HG02840 (cell line): ENCODE measurements around the gene DNAJC17.

Source experiments
- ATAC-seq: cut with Tn5 transposase; IDR thresholded peaks from one replicate; pipeline ENCODE4 v1.9.1; 2021; ENCODE audit warnings: mild to moderate bottlenecking, moderate library complexity, moderate number of reproducible peaks; ENCODE audit not compliant: unreplicated experiment, low FRiP score

DNAJC17 gene

GRCh38 chr15:40807028-40807887 is at the start of gene DNAJC17, which contains the start of gene ZFYVE19:
TSS of gene DNAJC17 (minus strand) at chr15:40807473. CDS start at chr15:40807446, 27 bp downstream.
TSS of gene ZFYVE19 (plus strand) at chr15:40807089. CDS start at chr15:40807590, 501 bp downstream.
- peak; percentile 91 for ATAC-seq

- ATAC-seq: no peak
Observed at GRCh38 chr15:40856746-40857145, 49.5 kb upstream of the DNAJC17 start.

GRCh38 chr15:40855706-40856234 is 48.5 kb upstream of the DNAJC17 start:
- ATAC-seq: no peak

GRCh38 chr15:40854161-40854560 is 46.9 kb upstream of the DNAJC17 start:
- ATAC-seq: no peak

- ATAC-seq: no peak
Observed at GRCh38 chr15:40853241-40853890, 46.1 kb upstream of the DNAJC17 start.

GRCh38 chr15:40852529-40852928 is 45.3 kb upstream of the DNAJC17 start:
- no peak for ATAC-seq

GRCh38 chr15:40850576-40851112 is 43.4 kb upstream of the DNAJC17 start:
- no peak for ATAC-seq

GRCh38 chr15:40847223-40847961 is 40.1 kb upstream of the DNAJC17 start:
- ATAC-seq: no peak

GRCh38 chr15:40846841-40847222 is 39.6 kb upstream of the DNAJC17 start:
- no peak for ATAC-seq

- no peak for ATAC-seq
Observed at GRCh38 chr15:40845511-40846284, 38.4 kb upstream of the DNAJC17 start.

GRCh38 chr15:40845036-40845435 is 37.8 kb upstream of the DNAJC17 start:
- ATAC-seq: no peak

GRCh38 chr15:40844696-40845030 is 37.4 kb upstream of the DNAJC17 start:
- no peak for ATAC-seq

GRCh38 chr15:40843885-40844695 is 36.8 kb upstream of the DNAJC17 start, which contains the start of gene SPINT1:
TSS of gene SPINT1 (plus strand) at chr15:40844048. CDS start at chr15:40844555, 507 bp downstream.
- ATAC-seq: no peak

- ATAC-seq: no peak
Observed at GRCh38 chr15:40843261-40843884, 36.1 kb upstream of the DNAJC17 start.

GRCh38 chr15:40841741-40842140 is 34.5 kb upstream of the DNAJC17 start:
- no peak for ATAC-seq

GRCh38 chr15:40838756-40839155 is 31.5 kb upstream of the DNAJC17 start:
- no peak for ATAC-seq

- no peak for ATAC-seq
Observed at GRCh38 chr15:40836020-40836419, 28.7 kb upstream of the DNAJC17 start.

GRCh38 chr15:40832903-40833302 is 25.6 kb upstream of the DNAJC17 start:
- no peak for ATAC-seq
